Tibial nerve (tissue), 4 donors: ENCODE results near the gene STAT6.

Experiments used
- EP300 ChIP-seq, 2 donors: sonication (generic); formaldehyde crosslinking; IDR thresholded peaks; one replicate each; pipeline ENCODE4 v1.6.1; 2017; ENCODE audit warnings: antibody characterized with exemption in 2 of 2, mild to moderate bottlenecking in 1 of 2
- TF ChIP-seq, protein P1 (sequence below), 5 experiments: fragments of 200-600 bp in 3 of 5; fragments of 450-650 bp in 2 of 5; sonication (generic) in 3 of 5; IDR thresholded peaks; one replicate each; pipeline ENCODE4 v1.5.1; 2016 to 2019; ENCODE audit warnings: antibody characterized with exemption in 5 of 5, mild to moderate bottlenecking in 3 of 5, moderate library complexity in 2 of 5

DNA sequence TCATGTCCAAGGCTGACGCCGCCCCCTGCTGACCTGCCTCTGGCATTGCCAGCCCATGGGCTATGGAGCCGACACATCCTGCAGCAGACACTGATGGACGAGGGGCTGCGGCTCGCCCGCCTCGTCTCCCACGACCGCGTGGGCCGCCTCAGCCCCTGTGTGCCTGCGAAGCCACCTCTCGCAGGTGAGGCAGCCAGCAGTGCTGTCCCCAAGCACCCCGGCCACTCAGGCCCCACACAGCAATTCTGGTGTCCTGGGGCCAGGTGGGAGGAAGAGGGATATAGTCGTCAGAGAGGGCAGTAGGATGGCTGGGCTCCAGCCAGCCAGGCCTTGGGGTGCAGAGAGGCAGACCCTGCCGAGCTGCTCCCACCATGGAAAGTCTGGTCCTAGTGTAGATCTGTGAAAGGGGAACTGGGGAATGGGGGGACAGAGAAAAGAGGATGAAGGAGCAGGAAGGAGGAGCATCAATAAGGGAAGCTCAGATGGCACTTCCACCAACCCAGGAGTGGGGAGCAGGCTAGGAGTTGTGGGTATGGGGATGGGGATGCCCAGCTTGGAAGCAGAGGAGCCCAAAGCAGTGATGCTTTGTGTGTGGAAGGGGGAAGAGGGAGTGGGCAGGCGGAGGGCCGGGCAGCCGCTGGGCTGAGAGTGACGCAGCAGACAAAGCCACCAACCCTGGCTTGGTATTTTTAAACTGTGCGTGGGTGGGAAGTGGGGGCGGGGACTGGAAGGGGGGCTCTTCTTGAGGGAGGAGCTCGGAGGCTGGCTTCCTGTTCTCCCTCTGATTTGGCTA lies 17.6 kb downstream of the STAT6 start:
- TF ChIP-seq, protein P1, sequence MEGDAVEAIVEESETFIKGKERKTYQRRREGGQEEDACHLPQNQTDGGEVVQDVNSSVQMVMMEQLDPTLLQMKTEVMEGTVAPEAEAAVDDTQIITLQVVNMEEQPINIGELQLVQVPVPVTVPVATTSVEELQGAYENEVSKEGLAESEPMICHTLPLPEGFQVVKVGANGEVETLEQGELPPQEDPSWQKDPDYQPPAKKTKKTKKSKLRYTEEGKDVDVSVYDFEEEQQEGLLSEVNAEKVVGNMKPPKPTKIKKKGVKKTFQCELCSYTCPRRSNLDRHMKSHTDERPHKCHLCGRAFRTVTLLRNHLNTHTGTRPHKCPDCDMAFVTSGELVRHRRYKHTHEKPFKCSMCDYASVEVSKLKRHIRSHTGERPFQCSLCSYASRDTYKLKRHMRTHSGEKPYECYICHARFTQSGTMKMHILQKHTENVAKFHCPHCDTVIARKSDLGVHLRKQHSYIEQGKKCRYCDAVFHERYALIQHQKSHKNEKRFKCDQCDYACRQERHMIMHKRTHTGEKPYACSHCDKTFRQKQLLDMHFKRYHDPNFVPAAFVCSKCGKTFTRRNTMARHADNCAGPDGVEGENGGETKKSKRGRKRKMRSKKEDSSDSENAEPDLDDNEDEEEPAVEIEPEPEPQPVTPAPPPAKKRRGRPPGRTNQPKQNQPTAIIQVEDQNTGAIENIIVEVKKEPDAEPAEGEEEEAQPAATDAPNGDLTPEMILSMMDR (IDR thresholded peaks at IDR 0.05): peak; percentile 27 to 47 (median 40)
- TF ChIP-seq EP300 (IDR thresholded peaks at IDR 0.05): peak in 1 of 2 donors; percentile 65
